CD4-positive, alpha-beta memory T cell (primary cell): ENCODE measurements around the gene PRR14L. TPM values are rescaled to one million over a fixed set of nuclear protein-coding genes. Genes with fewer than 3 reads are reported as not detected.

Experiments used
- CTCF ChIA-PET: fragments of 350-600 bp; sonication (Branson Sonifier 250); formaldehyde crosslinking; loops from one replicate; lab custom pipeline; 2021; ENCODE audit warnings: inconsistent platforms; ENCODE audit not compliant: partially characterized antibody; lab: Charles Lee
- POLR2A ChIA-PET: fragments of 350-600 bp; sonication (Branson Sonifier 250); formaldehyde crosslinking; loops from one replicate; lab custom pipeline; 2021; ENCODE audit not compliant: partially characterized antibody; lab: Charles Lee
- DNase-seq, 5 donors: peaks; one replicate each; pipeline versions ENCODE4 v3.0.0 to v3.0.0-alpha.2; 2020 to 2022; ENCODE audit warnings: mixed read lengths in 1 of 5
- H3K27ac ChIP-seq: one replicate; pipeline ENCODE4 v1.7.0; 2013; ENCODE audit warnings: low read depth, low read length
- H3K27me3 ChIP-seq: 2 replicates; pipeline ENCODE4 v1.7.0; 2013; ENCODE audit warnings: mild to moderate bottlenecking, low read length, moderate library complexity; ENCODE audit not compliant: insufficient read depth
- H3K36me3 ChIP-seq: 2 replicates; pipeline ENCODE4 v1.7.0; 2013; ENCODE audit warnings: mild to moderate bottlenecking, low read length, moderate library complexity; ENCODE audit not compliant: insufficient read depth
- H3K4me1 ChIP-seq: 2 replicates; pipeline ENCODE4 v1.7.0; 2013; ENCODE audit warnings: mild to moderate bottlenecking, low read length, moderate library complexity; ENCODE audit not compliant: insufficient read depth
- H3K4me3 ChIP-seq, 2 donors: one replicate each; pipeline ENCODE4 v1.7.0; 2013; ENCODE audit warnings: low read length in 2 of 2, mild to moderate bottlenecking in 1 of 2
- H3K9me3 ChIP-seq, 2 donors: one replicate each; pipeline ENCODE4 v1.7.0; 2013; ENCODE audit warnings: low read length in 2 of 2, control low read depth in 1 of 2; ENCODE audit not compliant: control insufficient read depth in 1 of 2
- H3K27ac Mint-ChIP-seq, 7 donors: one replicate each; pipeline ENCODE4 v1.8.0; 2020 to 2021; ENCODE audit warnings: mixed read lengths in 7 of 7, mild to moderate bottlenecking in 6 of 7, inconsistent platforms in 3 of 7, moderate library complexity in 3 of 7
- H3K27me3 Mint-ChIP-seq, 2 donors: one replicate each; pipeline ENCODE4 v1.8.0; 2020 to 2021; ENCODE audit warnings: mixed read lengths in 2 of 2
- H3K36me3 Mint-ChIP-seq, 2 donors: one replicate each; pipeline ENCODE4 v1.8.0; 2020 to 2021; ENCODE audit warnings: mixed read lengths in 2 of 2, inconsistent platforms in 1 of 2, mild to moderate bottlenecking in 1 of 2
- H3K4me1 Mint-ChIP-seq, 4 donors: one replicate each; pipeline ENCODE4 v1.8.0; 2020 to 2021; ENCODE audit warnings: mixed read lengths in 4 of 4, mild to moderate bottlenecking in 1 of 4
- H3K4me3 Mint-ChIP-seq, 8 donors: one replicate each; pipeline ENCODE4 v1.8.0; 2020 to 2021; ENCODE audit warnings: mixed read lengths in 8 of 8, mild to moderate bottlenecking in 7 of 8, moderate library complexity in 6 of 8, inconsistent platforms in 3 of 8
- H3K9me3 Mint-ChIP-seq, 8 donors: one replicate each; pipeline ENCODE4 v1.8.0; 2020 to 2021; ENCODE audit warnings: mixed read lengths in 8 of 8, mild to moderate bottlenecking in 5 of 8, inconsistent platforms in 3 of 8, moderate library complexity in 1 of 8
- intact Hi-C: fragments of 100-400 bp; cut with micrococcal nuclease; formaldehyde crosslinking; loops from one replicate; pipeline ENCODE4 v1.15.1; 2023
- polyA plus RNA-seq, 2 donors: library from polyadenylated mRNA; unstranded; fragments of 300-500 nt; fragmentation: Illumina TruSeq; gene quantifications; one replicate each; pipeline ENCODE4 v1.2.3, GENCODE V29; 2021
- total RNA-seq, 2 experiments: library from RNA; stranded (reverse); gene quantifications; one replicate each; pipeline ENCODE4 v1.2.3, GENCODE V29; 2021

The PRR14L gene
- total and polyA plus RNA-seq, 4 experiments from 2014 or later: 13.4 to 72.6 (median 53.6) TPM

- Histone ChIP-seq H3K4me1 (peaks cover 15% of the 10 kb centered on the region), H3K27me3 (no peaks in the 10 kb centered on the region), H3K4me3 (no peak overlapping the region), H3K36me3 (peaks cover 5% of the 10 kb centered on the region), H3K27ac (no peak overlapping the region), H3K9me3 (no peaks in the 10 kb centered on the region)
- ChIA-PET CTCF (interaction anchor here (3.5 kb wide), 1 partner anchor 11 kb away, joined by 17 read pairs; no protein-coding TSS in a partner anchor), POLR2A (interaction anchor here (1.8 kb wide), 1 partner anchor 8 kb away, joined by 5 read pairs; the partner anchor contains the start of gene PISD)
- H3K36me3 Mint-ChIP-seq: peaks cover 19% of the 10 kb centered on the region in 2 donors
- H3K4me1 Mint-ChIP-seq: peaks cover 23 to 43% (median 33%) of the 10 kb centered on the region in 4 donors
- intact Hi-C loops: no loop called here
- peak overlapping the region in 4 of 7 donors; percentile 2 to 86 (median 62) for H3K27ac Mint-ChIP-seq
- no peak for DNase-seq
- no peaks in the 10 kb centered on the region for H3K27me3 Mint-ChIP-seq
- no peak overlapping the region for H3K4me3 Mint-ChIP-seq
- no peaks in the 10 kb centered on the region for H3K9me3 Mint-ChIP-seq
Measured at GRCh38 chr22:31654408-31654807, 95.5 kb downstream of the PRR14L start.

GRCh38 chr22:31653944-31654343 is 96.0 kb downstream of the PRR14L start:
- H3K4me1 Mint-ChIP-seq: peaks cover 21 to 40% (median 29%) of the 10 kb centered on the region in 4 donors
- H3K4me3 Mint-ChIP-seq: no peak overlapping the region
- Histone ChIP-seq H3K27ac (no peak overlapping the region), H3K36me3 (peaks cover 5% of the 10 kb centered on the region), H3K9me3 (no peaks in the 10 kb centered on the region), H3K4me1 (peaks cover 15% of the 10 kb centered on the region), H3K27me3 (no peaks in the 10 kb centered on the region), H3K4me3 (no peak overlapping the region)
- no peak for DNase-seq
- H3K27ac Mint-ChIP-seq: peak overlapping the region in 5 of 7 donors; percentile 2 to 86 (median 67)
- H3K27me3 Mint-ChIP-seq: no peaks in the 10 kb centered on the region
- intact Hi-C loops: no loop called here
- POLR2A ChIA-PET: interaction anchor here (1.8 kb wide), 1 partner anchor 8 kb away, joined by 5 read pairs; the partner anchor contains the start of gene PISD
- H3K9me3 Mint-ChIP-seq: no peaks in the 10 kb centered on the region
- peaks cover 23 to 24% of the 10 kb centered on the region in 2 donors for H3K36me3 Mint-ChIP-seq
- CTCF ChIA-PET: interaction anchor here (1.6 to 3.5 kb wide), 2 partner anchors 12 kb away, joined by 8 to 17 read pairs; no protein-coding TSS in a partner anchor

GRCh38 chr22:31652911-31653684 is 96.8 kb downstream of the PRR14L start:
- Mint-ChIP-seq H3K27ac (peak overlapping the region in 1 of 7 donors; percentile 60), H3K4me1 (peaks cover 20 to 34% (median 25%) of the 10 kb centered on the region in 4 donors), H3K27me3 (no peaks in the 10 kb centered on the region), H3K36me3 (peaks cover 25 to 27% of the 10 kb centered on the region in 2 donors), H3K9me3 (no peaks in the 10 kb centered on the region), H3K4me3 (no peak overlapping the region)
- POLR2A ChIA-PET: interaction anchor here (1.8 kb wide), 1 partner anchor 9 kb away, joined by 5 read pairs; the partner anchor contains the start of gene PISD
- no peaks in the 10 kb centered on the region for H3K27me3 ChIP-seq
- H3K4me1 ChIP-seq: peaks cover 15% of the 10 kb centered on the region
- no peak overlapping the region for H3K4me3 ChIP-seq
- intact Hi-C loops: no loop called here
- H3K27ac ChIP-seq: no peak overlapping the region
- CTCF ChIA-PET: interaction anchor here (1.6 kb wide), 1 partner anchor 13 kb away, joined by 8 read pairs; no protein-coding TSS in a partner anchor
- no peak for DNase-seq
- peaks cover 6% of the 10 kb centered on the region for H3K36me3 ChIP-seq
- H3K9me3 ChIP-seq: no peaks in the 10 kb centered on the region

GRCh38 chr22:31652088-31652487 is 97.8 kb downstream of the PRR14L start:
- no peaks in the 10 kb centered on the region for H3K9me3 ChIP-seq
- no peak overlapping the region for H3K27ac ChIP-seq
- ChIA-PET POLR2A (no interaction called here), CTCF (no interaction called here)
- no peaks in the 10 kb centered on the region for H3K27me3 Mint-ChIP-seq
- intact Hi-C loops: no loop called here
- H3K36me3 Mint-ChIP-seq: peaks cover 20 to 34% of the 10 kb centered on the region in 2 donors
- DNase-seq: no peak
- peak overlapping the region in 3 of 7 donors; percentile 42 to 68 (median 60) for H3K27ac Mint-ChIP-seq
- peaks cover 16% of the 10 kb centered on the region for H3K36me3 ChIP-seq
- peak overlapping the region in 1 of 8 donors; percentile 17 for H3K4me3 Mint-ChIP-seq
- peaks cover 17 to 34% (median 21%) of the 10 kb centered on the region in 4 donors for H3K4me1 Mint-ChIP-seq
- no peaks in the 10 kb centered on the region for H3K9me3 Mint-ChIP-seq
- no peaks in the 10 kb centered on the region for H3K27me3 ChIP-seq
- H3K4me1 ChIP-seq: peaks cover 15% of the 10 kb centered on the region
- H3K4me3 ChIP-seq: no peak overlapping the region

- Mint-ChIP-seq H3K4me1 (peaks cover 17 to 37% (median 24%) of the 10 kb centered on the region in 4 donors), H3K9me3 (no peaks in the 10 kb centered on the region), H3K4me3 (no peak overlapping the region), H3K27ac (peak overlapping the region in 4 of 7 donors; percentile 36 to 65 (median 54)), H3K36me3 (peaks cover 21 to 38% of the 10 kb centered on the region in 2 donors), H3K27me3 (no peaks in the 10 kb centered on the region)
- H3K9me3 ChIP-seq: no peaks in the 10 kb centered on the region
- peaks cover 15% of the 10 kb centered on the region for H3K4me1 ChIP-seq
- ChIA-PET CTCF (no interaction called here), POLR2A (no interaction called here)
- no peak overlapping the region for H3K4me3 ChIP-seq
- no peaks in the 10 kb centered on the region for H3K27me3 ChIP-seq
- no peak overlapping the region for H3K27ac ChIP-seq
- intact Hi-C loops: no loop called here
- H3K36me3 ChIP-seq: peaks cover 21% of the 10 kb centered on the region
- DNase-seq: no peak
Measured at GRCh38 chr22:31651664-31652063, 98.3 kb downstream of the PRR14L start.

GRCh38 chr22:31650391-31650790 is 99.5 kb downstream of the PRR14L start:
- Mint-ChIP-seq H3K27ac (no peak overlapping the region), H3K4me3 (no peak overlapping the region), H3K27me3 (no peaks in the 10 kb centered on the region), H3K4me1 (peaks cover 17 to 41% (median 30%) of the 10 kb centered on the region in 4 donors), H3K36me3 (peaks cover 24 to 47% of the 10 kb centered on the region in 2 donors), H3K9me3 (no peaks in the 10 kb centered on the region)
- no peak for DNase-seq
- intact Hi-C loops: no loop called here
- Histone ChIP-seq H3K4me3 (no peak overlapping the region), H3K36me3 (peaks cover 23% of the 10 kb centered on the region), H3K9me3 (no peaks in the 10 kb centered on the region), H3K27ac (no peak overlapping the region), H3K27me3 (no peaks in the 10 kb centered on the region), H3K4me1 (peaks cover 15% of the 10 kb centered on the region)
- ChIA-PET CTCF (no interaction called here), POLR2A (no interaction called here)
